ENCODE data around the gene LTN1.
A peak's percentile ranks its signal among the peaks of the same experiment; 100 is the strongest.

Gene LTN1
- total RNA-seq, result 78.2 to 85.2 (median 82.7) reads per million in 3 donors

- H3K27me3 ChIP-seq (replicated peaks; ENCODE audit: control insufficient read depth, insufficient read depth, low read length, poor library complexity, severe bottlenecking), result no peaks in the 10 kb centered on the region
- H3K4me3 ChIP-seq (ENCODE audit: insufficient read depth, low read depth, low read length, poor library complexity, severe bottlenecking), result peak within 1 kb of the TSS; percentile 66
- H3K4me1 ChIP-seq (ENCODE audit: control insufficient read depth, insufficient read depth, low read length, poor library complexity, severe bottlenecking), result peaks cover 16% of the 10 kb centered on the region
- no peaks in the 10 kb centered on the region for H3K9me3 ChIP-seq (ENCODE audit: control insufficient read depth, low read length)
- DNase-seq, result peak; percentile 98 to 99 (median 99)
- H3K27ac ChIP-seq (ENCODE audit: insufficient read depth, low read length, poor library complexity, severe bottlenecking), result peak within 1 kb of the TSS; percentile 82
- no peaks in the 10 kb centered on the region for H3K36me3 ChIP-seq (ENCODE audit: control insufficient read depth, insufficient read depth, low read length)
Observed at GRCh38 chr21:28992526-28993292, at the start of gene LTN1. Gene LTN1, minus strand, starts transcription at chr21:28992877. Its CDS starts 72 bp downstream, at chr21:28992805.

GRCh38 chr21:29034678-29035077 is 42.0 kb upstream of the LTN1 start:
- Histone ChIP-seq H3K4me3 (ENCODE audit: insufficient read depth, low read depth, low read length, poor library complexity, severe bottlenecking) (no peak overlapping the region), H3K9me3 (ENCODE audit: control insufficient read depth, low read length) (no peaks in the 10 kb centered on the region), H3K27me3 (replicated peaks; ENCODE audit: control insufficient read depth, insufficient read depth, low read length, poor library complexity, severe bottlenecking) (no peaks in the 10 kb centered on the region), H3K4me1 (ENCODE audit: control insufficient read depth, insufficient read depth, low read length, poor library complexity, severe bottlenecking) (no peaks in the 10 kb centered on the region), H3K27ac (ENCODE audit: insufficient read depth, low read length, poor library complexity, severe bottlenecking) (no peak overlapping the region), H3K36me3 (ENCODE audit: control insufficient read depth, insufficient read depth, low read length) (peaks cover 72% of the 10 kb centered on the region)
- no peak for DNase-seq

GRCh38 chr21:29033871-29034270 is 41.2 kb upstream of the LTN1 start:
- Histone ChIP-seq H3K4me1 (ENCODE audit: control insufficient read depth, insufficient read depth, low read length, poor library complexity, severe bottlenecking) (no peaks in the 10 kb centered on the region), H3K36me3 (ENCODE audit: control insufficient read depth, insufficient read depth, low read length) (peaks cover 69% of the 10 kb centered on the region), H3K27me3 (replicated peaks; ENCODE audit: control insufficient read depth, insufficient read depth, low read length, poor library complexity, severe bottlenecking) (no peaks in the 10 kb centered on the region), H3K9me3 (ENCODE audit: control insufficient read depth, low read length) (no peaks in the 10 kb centered on the region), H3K27ac (ENCODE audit: insufficient read depth, low read length, poor library complexity, severe bottlenecking) (no peak overlapping the region), H3K4me3 (ENCODE audit: insufficient read depth, low read depth, low read length, poor library complexity, severe bottlenecking) (no peak overlapping the region)
- no peak for DNase-seq

- no peak overlapping the region for H3K27ac ChIP-seq (ENCODE audit: insufficient read depth, low read length, poor library complexity, severe bottlenecking)
- DNase-seq, result no peak
- peaks cover 64% of the 10 kb centered on the region for H3K36me3 ChIP-seq (ENCODE audit: control insufficient read depth, insufficient read depth, low read length)
- H3K9me3 ChIP-seq (ENCODE audit: control insufficient read depth, low read length), result no peaks in the 10 kb centered on the region
- H3K27me3 ChIP-seq (replicated peaks; ENCODE audit: control insufficient read depth, insufficient read depth, low read length, poor library complexity, severe bottlenecking), result no peaks in the 10 kb centered on the region
- no peak overlapping the region for H3K4me3 ChIP-seq (ENCODE audit: insufficient read depth, low read depth, low read length, poor library complexity, severe bottlenecking)
- H3K4me1 ChIP-seq (ENCODE audit: control insufficient read depth, insufficient read depth, low read length, poor library complexity, severe bottlenecking), result no peaks in the 10 kb centered on the region
Observed at GRCh38 chr21:29033301-29033700, 40.6 kb upstream of the LTN1 start.

- Histone ChIP-seq H3K4me3 (ENCODE audit: insufficient read depth, low read depth, low read length, poor library complexity, severe bottlenecking) (no peak overlapping the region), H3K36me3 (ENCODE audit: control insufficient read depth, insufficient read depth, low read length) (peaks cover 40% of the 10 kb centered on the region), H3K27ac (ENCODE audit: insufficient read depth, low read length, poor library complexity, severe bottlenecking) (no peak overlapping the region), H3K9me3 (ENCODE audit: control insufficient read depth, low read length) (no peaks in the 10 kb centered on the region), H3K27me3 (replicated peaks; ENCODE audit: control insufficient read depth, insufficient read depth, low read length, poor library complexity, severe bottlenecking) (no peaks in the 10 kb centered on the region), H3K4me1 (ENCODE audit: control insufficient read depth, insufficient read depth, low read length, poor library complexity, severe bottlenecking) (peaks cover 2% of the 10 kb centered on the region)
- no peak for DNase-seq
Observed at GRCh38 chr21:29030909-29031308, 38.2 kb upstream of the LTN1 start.

GRCh38 chr21:29029524-29029923 is 36.8 kb upstream of the LTN1 start:
- no peaks in the 10 kb centered on the region for H3K9me3 ChIP-seq (ENCODE audit: control insufficient read depth, low read length)
- peaks cover 9% of the 10 kb centered on the region for H3K4me1 ChIP-seq (ENCODE audit: control insufficient read depth, insufficient read depth, low read length, poor library complexity, severe bottlenecking)
- no peaks in the 10 kb centered on the region for H3K27me3 ChIP-seq (replicated peaks; ENCODE audit: control insufficient read depth, insufficient read depth, low read length, poor library complexity, severe bottlenecking)
- H3K36me3 ChIP-seq (ENCODE audit: control insufficient read depth, insufficient read depth, low read length), result peaks cover 40% of the 10 kb centered on the region
- DNase-seq, result no peak
- no peak overlapping the region for H3K4me3 ChIP-seq (ENCODE audit: insufficient read depth, low read depth, low read length, poor library complexity, severe bottlenecking)
- no peak overlapping the region for H3K27ac ChIP-seq (ENCODE audit: insufficient read depth, low read length, poor library complexity, severe bottlenecking)

GRCh38 chr21:29025328-29025713 is 32.6 kb upstream of the LTN1 start:
- no peaks in the 10 kb centered on the region for H3K9me3 ChIP-seq (ENCODE audit: control insufficient read depth, low read length)
- no peaks in the 10 kb centered on the region for H3K27me3 ChIP-seq (replicated peaks; ENCODE audit: control insufficient read depth, insufficient read depth, low read length, poor library complexity, severe bottlenecking)
- no peak for DNase-seq
- peak overlapping the region; percentile 67 for H3K4me3 ChIP-seq (ENCODE audit: insufficient read depth, low read depth, low read length, poor library complexity, severe bottlenecking)
- H3K4me1 ChIP-seq (ENCODE audit: control insufficient read depth, insufficient read depth, low read length, poor library complexity, severe bottlenecking), result peaks cover 24% of the 10 kb centered on the region
- H3K27ac ChIP-seq (ENCODE audit: insufficient read depth, low read length, poor library complexity, severe bottlenecking), result peak overlapping the region; percentile 97
- peaks cover 9% of the 10 kb centered on the region for H3K36me3 ChIP-seq (ENCODE audit: control insufficient read depth, insufficient read depth, low read length)

GRCh38 chr21:29024474-29025327 is 32.0 kb upstream of the LTN1 start, which contains the start of gene USP16:
Gene USP16, plus strand, starts transcription at chr21:29024668. Its CDS starts 3,246 bp downstream, at chr21:29027914.
- H3K4me3 ChIP-seq (ENCODE audit: insufficient read depth, low read depth, low read length, poor library complexity, severe bottlenecking), result peak within 1 kb of the TSS; percentile 67
- peak within 1 kb of the TSS; percentile 97 for H3K27ac ChIP-seq (ENCODE audit: insufficient read depth, low read length, poor library complexity, severe bottlenecking)

GRCh38 chr21:29022166-29022565 is 29.5 kb upstream of the LTN1 start:
- H3K36me3 ChIP-seq (ENCODE audit: control insufficient read depth, insufficient read depth, low read length), result no peaks in the 10 kb centered on the region
- no peaks in the 10 kb centered on the region for H3K9me3 ChIP-seq (ENCODE audit: control insufficient read depth, low read length)
- peak in 1 of 3 donors; percentile 2 for DNase-seq
- H3K27me3 ChIP-seq (replicated peaks; ENCODE audit: control insufficient read depth, insufficient read depth, low read length, poor library complexity, severe bottlenecking), result no peaks in the 10 kb centered on the region
- H3K4me3 ChIP-seq (ENCODE audit: insufficient read depth, low read depth, low read length, poor library complexity, severe bottlenecking), result no peak overlapping the region
- H3K27ac ChIP-seq (ENCODE audit: insufficient read depth, low read length, poor library complexity, severe bottlenecking), result peak overlapping the region; percentile 21
- H3K4me1 ChIP-seq (ENCODE audit: control insufficient read depth, insufficient read depth, low read length, poor library complexity, severe bottlenecking), result peaks cover 27% of the 10 kb centered on the region

More at GRCh38 chr21:29024474-29025327, 32.0 kb upstream of the LTN1 start, which contains the start of gene USP16:
- peak; percentile 93 to 95 (median 94) for DNase-seq
- H3K27me3 ChIP-seq (replicated peaks; ENCODE audit: control insufficient read depth, insufficient read depth, low read length, poor library complexity, severe bottlenecking), result no peaks in the 10 kb centered on the region
- no peaks in the 10 kb centered on the region for H3K9me3 ChIP-seq (ENCODE audit: control insufficient read depth, low read length)
- peaks cover 24% of the 10 kb centered on the region for H3K4me1 ChIP-seq (ENCODE audit: control insufficient read depth, insufficient read depth, low read length, poor library complexity, severe bottlenecking)
- H3K36me3 ChIP-seq (ENCODE audit: control insufficient read depth, insufficient read depth, low read length), result peaks cover 5% of the 10 kb centered on the region

- H3K9me3 ChIP-seq (ENCODE audit: control insufficient read depth, low read length), result no peaks in the 10 kb centered on the region
- H3K4me3 ChIP-seq (ENCODE audit: insufficient read depth, low read depth, low read length, poor library complexity, severe bottlenecking), result peak overlapping the region; percentile 70
- H3K27me3 ChIP-seq (replicated peaks; ENCODE audit: control insufficient read depth, insufficient read depth, low read length, poor library complexity, severe bottlenecking), result no peaks in the 10 kb centered on the region
- H3K4me1 ChIP-seq (ENCODE audit: control insufficient read depth, insufficient read depth, low read length, poor library complexity, severe bottlenecking), result peaks cover 11% of the 10 kb centered on the region
- no peak for DNase-seq
- H3K27ac ChIP-seq (ENCODE audit: insufficient read depth, low read length, poor library complexity, severe bottlenecking), result peak overlapping the region; percentile 76
- H3K36me3 ChIP-seq (ENCODE audit: control insufficient read depth, insufficient read depth, low read length), result no peaks in the 10 kb centered on the region
Observed at GRCh38 chr21:29018540-29018939, 25.9 kb upstream of the LTN1 start.

Data from effector memory CD4-positive, alpha-beta T cell (primary cell).